Sigmoid colon (tissue), 7 donors: ENCODE results near the gene IL1R2. TPM values are rescaled to one million over a fixed set of nuclear protein-coding genes. Genes with fewer than 3 reads are reported as not detected.

ENCODE experiments used
- DNase-seq: peaks from one replicate; pipeline ENCODE4 v3.0.0-alpha.2; 2019
- H3K27ac ChIP-seq, 4 donors: fragments of 200-600 bp; sonication (generic); one replicate each; pipeline ENCODE4 v1.5.1; 2016 to 2019; ENCODE audit warnings: mild to moderate bottlenecking in 1 of 4
- H3K27me3 ChIP-seq, 3 donors: fragments of 200-600 bp; sonication (generic); one replicate each; pipeline ENCODE4 v1.5.1; 2019; ENCODE audit warnings: mild to moderate bottlenecking in 1 of 3
- H3K36me3 ChIP-seq, 4 donors: fragments of 200-600 bp; sonication (generic); one replicate each; pipeline ENCODE4 v1.5.1; 2016 to 2019
- H3K4me1 ChIP-seq, 4 donors: fragments of 200-600 bp; sonication (generic); one replicate each; pipeline ENCODE4 v1.5.1; 2017 to 2019
- H3K4me3 ChIP-seq, 4 donors: fragments of 200-600 bp; sonication (generic); one replicate each; pipeline ENCODE4 v1.5.1; 2017 to 2019; ENCODE audit warnings: mild to moderate bottlenecking in 2 of 4, moderate library complexity in 1 of 4
- H3K9me3 ChIP-seq, 4 donors: fragments of 200-600 bp in 3 of 4; sonication (generic) in 3 of 4; one replicate each; pipeline versions ENCODE4 v1.5.1 to v1.6.1; 2013 to 2019
- EP300 ChIP-seq, 4 donors: sonication (generic); formaldehyde crosslinking; IDR thresholded peaks; one replicate each; pipeline ENCODE4 v1.6.1; 2017; ENCODE audit warnings: antibody characterized with exemption in 4 of 4
- POLR2A ChIP-seq, 2 donors: fragments of 450-650 bp; IDR thresholded peaks; one replicate each; pipeline ENCODE4 v1.6.1; 2016; ENCODE audit warnings: antibody characterized with exemption in 2 of 2, mild to moderate bottlenecking in 2 of 2, moderate library complexity in 2 of 2
- POLR2AphosphoS5 ChIP-seq, 4 donors: sonication (generic); formaldehyde crosslinking; IDR thresholded peaks; one replicate each; pipeline ENCODE4 v1.6.1; 2017; ENCODE audit warnings: antibody characterized with exemption in 4 of 4
- WGBS, 2 donors: extraction: QIAGEN DNeasy Blood & Tissue Kit; methylation state at CpG; one replicate each; pipeline ENCODE4 v1.1.7; 2013; 5-methylcytosine and 5-hydroxymethylcytosine counted together
- intact Hi-C: fragments of 100-400 bp; cut with DNase I; formaldehyde crosslinking; loops from one replicate; pipeline ENCODE4 v1.15.1; 2023
- polyA plus RNA-seq, 3 donors: library from polyadenylated mRNA; stranded (reverse); fragments of 200-250 nt; gene quantifications; one replicate each; pipeline ENCODE4 v1.2.3, GENCODE V29; 2013
- total RNA-seq, 4 donors: library from RNA; depleted of rRNA; stranded (reverse); fragments of >200 nt; gene quantifications; one replicate each; pipeline ENCODE4 v1.1.0, GENCODE V29; 2016
- TF ChIP-seq, protein P1 (sequence below), 4 experiments: fragments of 450-650 bp in 3 of 4; fragments of 200-600 bp in 1 of 4; IDR thresholded peaks; one replicate each; pipeline ENCODE4 v1.5.1; 2016 to 2019; ENCODE audit warnings: antibody characterized with exemption in 4 of 4, mild to moderate bottlenecking in 3 of 4, moderate library complexity in 2 of 4
- donor health status: healthy with polysubstance abuse.
- donor health status: Bipolar disorder and iron deficiency.
- donor health status: healthy.

Gene IL1R2
- total and polyA plus RNA-seq, 7 donors = 3.0 to 26.4 (median 15.9) TPM

DNA sequence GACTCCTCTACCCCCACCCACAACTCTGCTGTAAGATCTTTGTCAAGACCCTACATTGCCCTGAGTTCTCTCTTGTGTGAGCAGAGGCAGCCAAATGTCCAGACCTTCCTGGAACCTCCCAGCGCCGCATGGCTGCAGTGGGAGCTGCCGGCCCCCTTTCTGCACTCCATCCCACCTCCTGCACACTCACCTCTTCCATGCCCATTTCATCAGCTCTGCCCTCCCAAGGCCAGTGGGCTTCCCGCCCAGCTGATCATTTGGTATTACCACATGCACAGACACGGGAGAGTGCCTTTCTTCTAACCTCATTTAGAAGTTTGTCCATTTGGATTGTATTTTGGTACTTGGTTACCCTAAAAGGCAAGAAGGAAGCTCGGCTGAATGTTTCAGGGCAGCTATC lies 2.0 kb downstream of the IL1R2 start:
- Histone ChIP-seq H3K27ac (no peak overlapping the region), H3K4me3 (no peak overlapping the region), H3K36me3 (no peaks in the 10 kb centered on the region), H3K4me1 (no peaks in the 10 kb centered on the region), H3K27me3 (no peaks in the 10 kb centered on the region), H3K9me3 (no peaks in the 10 kb centered on the region)
- TF ChIP-seq, protein P1, sequence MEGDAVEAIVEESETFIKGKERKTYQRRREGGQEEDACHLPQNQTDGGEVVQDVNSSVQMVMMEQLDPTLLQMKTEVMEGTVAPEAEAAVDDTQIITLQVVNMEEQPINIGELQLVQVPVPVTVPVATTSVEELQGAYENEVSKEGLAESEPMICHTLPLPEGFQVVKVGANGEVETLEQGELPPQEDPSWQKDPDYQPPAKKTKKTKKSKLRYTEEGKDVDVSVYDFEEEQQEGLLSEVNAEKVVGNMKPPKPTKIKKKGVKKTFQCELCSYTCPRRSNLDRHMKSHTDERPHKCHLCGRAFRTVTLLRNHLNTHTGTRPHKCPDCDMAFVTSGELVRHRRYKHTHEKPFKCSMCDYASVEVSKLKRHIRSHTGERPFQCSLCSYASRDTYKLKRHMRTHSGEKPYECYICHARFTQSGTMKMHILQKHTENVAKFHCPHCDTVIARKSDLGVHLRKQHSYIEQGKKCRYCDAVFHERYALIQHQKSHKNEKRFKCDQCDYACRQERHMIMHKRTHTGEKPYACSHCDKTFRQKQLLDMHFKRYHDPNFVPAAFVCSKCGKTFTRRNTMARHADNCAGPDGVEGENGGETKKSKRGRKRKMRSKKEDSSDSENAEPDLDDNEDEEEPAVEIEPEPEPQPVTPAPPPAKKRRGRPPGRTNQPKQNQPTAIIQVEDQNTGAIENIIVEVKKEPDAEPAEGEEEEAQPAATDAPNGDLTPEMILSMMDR (IDR thresholded peaks at IDR 0.05) = no peak
- no peak for TF ChIP-seq POLR2AphosphoS5 (IDR thresholded peaks at IDR 0.05)
- 79 to 88% methylated on average over 6 of the region's 6 CpGs for WGBS, 2 donors
- intact Hi-C loops = no loop called here
- no peak for DNase-seq

- Histone ChIP-seq H3K9me3 (no peaks in the 10 kb centered on the region), H3K27me3 (no peaks in the 10 kb centered on the region), H3K27ac (no peak overlapping the region), H3K4me3 (no peak overlapping the region), H3K36me3 (no peaks in the 10 kb centered on the region), H3K4me1 (no peaks in the 10 kb centered on the region)
- WGBS, 2 donors = 83 to 92% methylated on average over 1 of the region's 1 CpG
- TF ChIP-seq, protein P1 (IDR thresholded peaks at IDR 0.05) = no peak
- TF ChIP-seq POLR2AphosphoS5 (IDR thresholded peaks at IDR 0.05) (no peak), EP300 (IDR thresholded peaks at IDR 0.05) (no peak), POLR2A (IDR thresholded peaks at IDR 0.05) (no peak)
- intact Hi-C loops = no loop called here
- DNase-seq = no peak
Observed at GRCh38 chr2:101995019-101995418, 3.3 kb downstream of the IL1R2 start.

DNA sequence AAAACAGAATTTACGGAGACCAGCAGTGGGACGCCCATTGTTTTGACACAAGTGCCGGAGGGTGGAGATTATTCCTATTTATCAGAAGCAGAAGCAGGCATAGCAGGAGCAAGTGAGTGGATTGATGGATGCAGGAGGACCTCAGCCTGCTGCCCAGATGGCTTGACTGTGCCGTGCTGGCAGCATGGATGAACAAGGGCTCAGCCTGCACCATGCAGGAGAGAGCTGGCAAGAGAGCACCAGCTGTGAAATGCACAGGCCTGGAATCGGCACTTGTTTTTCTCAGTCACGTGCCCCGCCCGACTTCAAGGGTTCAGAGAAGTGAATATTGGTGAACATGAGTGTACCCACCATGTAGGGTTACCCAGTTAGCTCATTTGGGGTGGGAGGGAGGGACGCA lies 4.0 kb downstream of the IL1R2 start:
- Histone ChIP-seq H3K27me3 (no peaks in the 10 kb centered on the region), H3K36me3 (no peaks in the 10 kb centered on the region), H3K4me3 (no peak overlapping the region), H3K4me1 (no peaks in the 10 kb centered on the region), H3K27ac (no peak overlapping the region), H3K9me3 (no peaks in the 10 kb centered on the region)
- WGBS, 2 donors = 73 to 87% methylated on average over 9 of the region's 9 CpGs
- no peak for TF ChIP-seq POLR2AphosphoS5 (IDR thresholded peaks at IDR 0.05)
- TF ChIP-seq POLR2A (IDR thresholded peaks at IDR 0.05) = no peak
- TF ChIP-seq EP300 (IDR thresholded peaks at IDR 0.05) = no peak
- TF ChIP-seq, protein P1 (IDR thresholded peaks at IDR 0.05) = no peak
- no peak for DNase-seq
- intact Hi-C loops = no loop called here

DNA sequence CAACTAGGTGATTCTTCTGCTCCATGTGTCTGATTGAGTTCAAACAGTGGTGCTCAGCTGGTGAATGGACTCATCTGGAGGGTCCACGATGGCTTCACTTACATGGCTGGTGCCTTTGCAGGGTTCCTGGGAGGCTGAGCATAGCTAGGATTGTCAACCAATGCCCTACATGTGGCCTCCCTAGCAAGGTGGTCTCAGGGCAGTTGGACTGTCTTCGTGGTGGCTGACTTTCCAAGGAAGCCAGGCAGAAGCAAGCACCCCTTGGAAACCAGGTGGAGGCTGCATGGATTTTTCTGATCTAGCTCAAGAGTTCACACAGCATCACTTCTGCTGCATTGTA lies 6.8 kb downstream of the IL1R2 start:
- Histone ChIP-seq H3K36me3 (no peaks in the 10 kb centered on the region), H3K27ac (no peak overlapping the region), H3K4me1 (no peaks in the 10 kb centered on the region), H3K27me3 (no peaks in the 10 kb centered on the region), H3K9me3 (no peaks in the 10 kb centered on the region), H3K4me3 (no peak overlapping the region)
- intact Hi-C loops = no loop called here
- TF ChIP-seq POLR2AphosphoS5 (IDR thresholded peaks at IDR 0.05) (no peak), EP300 (IDR thresholded peaks at IDR 0.05) (no peak), POLR2A (IDR thresholded peaks at IDR 0.05) (no peak)
- TF ChIP-seq, protein P1 (IDR thresholded peaks at IDR 0.05) = no peak
- no peak for DNase-seq
- WGBS, 2 donors = 59 to 86% methylated on average over 2 of the region's 2 CpGs

GRCh38 chr2:101998896-101999789 lies 7.4 kb downstream of the IL1R2 start:
- TF ChIP-seq EP300 (IDR thresholded peaks at IDR 0.05) = no peak
- no peak for TF ChIP-seq POLR2AphosphoS5 (IDR thresholded peaks at IDR 0.05)
- H3K9me3 ChIP-seq = no peaks in the 10 kb centered on the region
- WGBS, 2 donors = 20 to 64% methylated on average over 6 of the region's 6 CpGs
- H3K27ac ChIP-seq = no peak overlapping the region
- no peak for DNase-seq
- intact Hi-C loops = no loop called here
- no peaks in the 10 kb centered on the region for H3K27me3 ChIP-seq
- H3K4me1 ChIP-seq = no peaks in the 10 kb centered on the region
- H3K36me3 ChIP-seq = no peaks in the 10 kb centered on the region
- no peak overlapping the region for H3K4me3 ChIP-seq
